PC-3 (cell line): ENCODE data around the gene CDC25B. TPM values are rescaled to one million over a fixed set of nuclear protein-coding genes. Genes with fewer than 3 reads are reported as not detected.

ENCODE experiments used
- ATAC-seq: fragments of 200-7000 bp; cut with Tn5 transposase; 2 replicates; pipeline ENCODE4 v1.9.1; 2020; ENCODE audit warnings: mild to moderate bottlenecking, moderate library complexity
- BruUV-seq: library from RNA; stranded (reverse); fragments of 400-500 nt; replicated peaks from 2 replicates; lab custom pipeline; 2021; lab: Mats Ljungman, UMichigan
- CTCF ChIA-PET: fragments of 300-600 bp; sonication (Branson Sonifier 250); formaldehyde crosslinking; loops from one replicate; lab custom pipeline; 2022; ENCODE audit warnings: antibody characterized with exemption; lab: Charles Lee
- POLR2A ChIA-PET: fragments of 300-600 bp; sonication (Branson Sonifier 250); formaldehyde crosslinking; loops from one replicate; lab custom pipeline; 2022; ENCODE audit warnings: antibody characterized with exemption; ENCODE audit not compliant: unreplicated experiment; lab: Charles Lee
- DNase-seq: peaks from one replicate; pipeline ENCODE4 v3.0.0-alpha.2; 2015
- H2AFZ ChIP-seq: fragments of 300-600 bp; sonication (generic); 2 replicates; pipeline ENCODE4 v1.6.0; 2016; ENCODE audit warnings: antibody characterized with exemption, low read length
- H3F3A ChIP-seq: fragments of 300-600 bp; sonication (generic); one replicate; pipeline ENCODE4 v1.6.0; 2017; ENCODE audit warnings: antibody characterized with exemption, low read length, control low read depth, mild to moderate bottlenecking; ENCODE audit not compliant: unreplicated experiment
- H3K27ac ChIP-seq: fragments of 300-600 bp; sonication (generic); 2 replicates; pipeline ENCODE4 v1.5.1; 2016; ENCODE audit warnings: mild to moderate bottlenecking, low read length
- H3K27me3 ChIP-seq: fragments of 300-600 bp; sonication (generic); 2 replicates; pipeline ENCODE4 v1.6.1; 2016; ENCODE audit warnings: low read length, mixed read lengths
- H3K36me3 ChIP-seq: fragments of 300-600 bp; sonication (generic); 2 replicates; pipeline ENCODE4 v1.6.1; 2016; ENCODE audit warnings: low read depth, mixed run types, low read length, mixed read lengths
- H3K4me1 ChIP-seq: fragments of 300-600 bp; sonication (generic); 2 replicates; pipeline ENCODE4 v1.5.1; 2016; ENCODE audit warnings: low read length; ENCODE audit not compliant: insufficient read depth
- H3K4me2 ChIP-seq: fragments of 300-600 bp; sonication (generic); 2 replicates; pipeline ENCODE4 v1.6.0; 2016; ENCODE audit warnings: low read length
- H3K4me3 ChIP-seq: fragments of 300-600 bp; sonication (generic); 2 replicates; pipeline ENCODE4 v1.5.1; 2016; ENCODE audit warnings: mild to moderate bottlenecking, low read length, mixed read lengths
- H3K79me2 ChIP-seq: fragments of 300-600 bp; sonication (generic); 2 replicates; pipeline ENCODE4 v1.6.1; 2017; ENCODE audit warnings: low read length, mixed read lengths
- H3K9ac ChIP-seq: fragments of 300-600 bp; sonication (generic); 2 replicates; pipeline ENCODE4 v1.6.0; 2016; ENCODE audit warnings: mild to moderate bottlenecking, low read length
- H3K9me2 ChIP-seq: fragments of 300-600 bp; sonication (generic); replicated peaks from 2 replicates; pipeline ENCODE4 v1.6.1; 2016; ENCODE audit warnings: mixed run types, low read length, mixed read lengths
- H3K9me3 ChIP-seq: fragments of 300-600 bp; sonication (generic); 2 replicates; pipeline ENCODE4 v1.6.1; 2016; ENCODE audit warnings: low read length, mixed read lengths
- H4K20me1 ChIP-seq: fragments of 300-600 bp; sonication (generic); 2 replicates; pipeline ENCODE4 v1.6.1; 2016; ENCODE audit warnings: low read length, mixed read lengths
- CTCF ChIP-seq: fragments of 300-600 bp; sonication (generic); conservative IDR thresholded peaks from 2 replicates; pipeline ENCODE4 v1.5.1; 2017; ENCODE audit warnings: antibody characterized with exemption, low read depth, mild to moderate bottlenecking, low read length
- EZH2 ChIP-seq: fragments of 300-600 bp; sonication (generic); IDR thresholded peaks from one replicate; pipeline ENCODE4 v1.6.1; 2017; ENCODE audit warnings: antibody characterized with exemption, mild to moderate bottlenecking, low read length; ENCODE audit not compliant: unreplicated experiment
- EZH2phosphoT487 ChIP-seq: fragments of 300-600 bp; sonication (generic); IDR thresholded peaks from 2 replicates; pipeline ENCODE4 v1.6.1; 2018; ENCODE audit warnings: mild to moderate bottlenecking, antibody characterized with exemption, low read length, borderline replicate concordance
- intact Hi-C: fragments of 100-400 bp; cut with micrococcal nuclease; formaldehyde crosslinking; loops from 2 replicates; pipeline ENCODE4 v1.9.0; 2023
- total RNA-seq: library from RNA; depleted of rRNA; stranded (reverse); fragments of >200 nt; gene quantifications from 2 replicates; pipeline ENCODE4 v1.2.3, GENCODE V29; 2014

The CDC25B gene
- total RNA-seq, 1 experiment from 2014 or later = 89.7 TPM

- H3K27ac ChIP-seq = no peak overlapping the region
- H3K9me3 ChIP-seq = no peaks in the 10 kb centered on the region
- H3K9me2 ChIP-seq = no peaks in the 10 kb centered on the region
- no peaks in the 10 kb centered on the region for H4K20me1 ChIP-seq
- ATAC-seq (no peak), DNase-seq (no peak)
- H3K4me1 ChIP-seq = no peaks in the 10 kb centered on the region
- intact Hi-C loops = no loop called here
- peaks cover 18% of the 10 kb centered on the region for H3K36me3 ChIP-seq
- no peak overlapping the region for H3K9ac ChIP-seq
- ChIA-PET POLR2A (no interaction called here), CTCF (interaction anchor here (0.6 kb wide), 1 partner anchor 13 kb away, joined by 10 read pairs; no protein-coding TSS in a partner anchor)
- H3K79me2 ChIP-seq = peaks cover 11% of the 10 kb centered on the region; the same call in 1 of the 2 replicates
- no peaks in the 10 kb centered on the region for H3F3A ChIP-seq
- no peak overlapping the region for H2AFZ ChIP-seq
- H3K4me2 ChIP-seq = no peak overlapping the region
- no peak overlapping the region for H3K4me3 ChIP-seq
- no peak for TF ChIP-seq CTCF
- TF ChIP-seq EZH2phosphoT487 = no peak
- no peak for TF ChIP-seq EZH2
- BruUV-seq = no TSS peak
- H3K27me3 ChIP-seq = no peaks in the 10 kb centered on the region
These were observed 40.2 kb upstream of the CDC25B start for GRCh38 chr20:3755814-3756480.

- peaks cover 17% of the 10 kb centered on the region; the same call in 1 of the 2 replicates for H3K79me2 ChIP-seq
- no peaks in the 10 kb centered on the region for H3K4me1 ChIP-seq
- no peak overlapping the region for H3K27ac ChIP-seq
- H3K9me2 ChIP-seq = no peaks in the 10 kb centered on the region
- H4K20me1 ChIP-seq = no peaks in the 10 kb centered on the region
- ATAC-seq = no peak
- H2AFZ ChIP-seq = no peak overlapping the region
- H3K27me3 ChIP-seq = no peaks in the 10 kb centered on the region
- TF ChIP-seq EZH2 = no peak
- TF ChIP-seq EZH2phosphoT487 = no peak
- TF ChIP-seq CTCF = no peak
- H3K9me3 ChIP-seq = no peaks in the 10 kb centered on the region
- H3K4me2 ChIP-seq = no peak overlapping the region
- no peak overlapping the region for H3K4me3 ChIP-seq
- H3F3A ChIP-seq = no peaks in the 10 kb centered on the region
- intact Hi-C loops = no loop called here
- H3K36me3 ChIP-seq = peaks cover 18% of the 10 kb centered on the region
- no peak overlapping the region for H3K9ac ChIP-seq
- no TSS peak for BruUV-seq
- CTCF ChIA-PET = interaction anchor here (1.3 kb wide), 1 partner anchor 11 kb away, joined by 4 read pairs; the partner anchor contains the start of gene ADISSP
- POLR2A ChIA-PET = no interaction called here
- DNase-seq = no peak
These were observed 38.8 kb upstream of the CDC25B start for GRCh38 chr20:3757268-3757667.

GRCh38 chr20:3758566-3758965, 37.5 kb upstream of the CDC25B start:
- no peak overlapping the region for H2AFZ ChIP-seq
- no peak for DNase-seq
- POLR2A ChIA-PET = interaction anchor here (1.2 kb wide), 1 partner anchor 9 kb away, joined by 3 read pairs; the partner anchor contains the start of gene ADISSP
- no peaks in the 10 kb centered on the region for H3K9me2 ChIP-seq
- CTCF ChIA-PET = no interaction called here
- H3K27ac ChIP-seq = no peak overlapping the region
- no peaks in the 10 kb centered on the region for H4K20me1 ChIP-seq
- TF ChIP-seq EZH2phosphoT487 (no peak), EZH2 (no peak), CTCF (no peak)
- H3K4me3 ChIP-seq = no peak overlapping the region
- H3K36me3 ChIP-seq = peaks cover 15% of the 10 kb centered on the region
- BruUV-seq = no TSS peak
- H3K9ac ChIP-seq = no peak overlapping the region
- H3K4me1 ChIP-seq = no peaks in the 10 kb centered on the region
- no peaks in the 10 kb centered on the region for H3K27me3 ChIP-seq
- ATAC-seq = no peak
- no peaks in the 10 kb centered on the region for H3F3A ChIP-seq
- H3K4me2 ChIP-seq = no peak overlapping the region
- intact Hi-C loops = no loop called here
- peaks cover 19% of the 10 kb centered on the region for H3K79me2 ChIP-seq
- no peaks in the 10 kb centered on the region for H3K9me3 ChIP-seq
